ENCODE measurements around the gene SGMS1. TPM values are rescaled to one million over a fixed set of nuclear protein-coding genes. Genes with fewer than 3 reads are reported as not detected.
"Not testable (repeated sequence)": the region's sequence is repeated elsewhere in the genome, so short reads cannot be mapped to it uniquely, and the experiment has no call there.

Gene SGMS1
- total and polyA plus RNA-seq, 5 donors, result 12.0 to 26.0 (median 24.5) TPM

DNA sequence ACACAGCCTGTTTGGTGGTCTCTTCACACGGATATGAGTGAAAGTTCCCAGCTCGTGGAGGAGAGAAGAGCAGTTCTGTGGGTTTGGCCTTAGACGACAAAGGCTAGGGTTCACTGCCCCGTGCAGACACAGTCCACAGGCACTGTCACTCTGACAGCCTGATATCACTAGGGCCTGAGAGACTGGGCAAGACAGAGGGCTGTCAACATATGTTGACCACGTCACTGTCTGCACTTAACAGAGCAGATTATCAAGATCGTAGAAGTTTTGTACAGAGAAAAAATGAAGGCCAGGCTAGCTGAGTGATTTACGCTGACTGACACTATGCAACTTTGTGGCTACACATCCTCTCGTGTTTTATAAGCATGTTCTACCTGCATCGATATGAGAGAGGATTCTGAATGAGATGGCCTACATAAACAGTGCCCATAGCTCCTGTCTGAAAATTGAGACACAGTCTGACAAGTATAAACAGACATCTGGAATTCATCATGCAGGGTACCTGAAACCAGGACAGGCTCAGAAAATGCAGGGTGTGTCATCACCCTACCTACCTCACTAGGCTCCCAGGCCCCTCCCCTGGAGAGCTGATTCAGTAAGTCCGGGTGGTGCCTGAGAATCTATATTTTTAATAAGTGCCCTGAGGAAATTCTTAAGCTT lies 120.0 kb downstream of the SGMS1 start:
- 67% methylated on average over 10 of the region's 10 CpGs for WGBS
- H3K27me3 ChIP-seq (ENCODE audit: control insufficient read depth, insufficient read depth), result no peaks in the 10 kb centered on the region
- no peak for ATAC-seq
- DNase-seq, result no peak
- no peak overlapping the region for H3K27ac ChIP-seq (ENCODE audit: low read length)
- no peak overlapping the region for H3K4me3 ChIP-seq (ENCODE audit: low read length)
- no peaks in the 10 kb centered on the region for H3K9me3 ChIP-seq (ENCODE audit: control insufficient read depth, low read length)
- intact Hi-C loops (cut with DNase I), result no loop called here
- H3K4me1 ChIP-seq (ENCODE audit: control insufficient read depth, insufficient read depth, low read length), result peaks cover 13% of the 10 kb centered on the region

DNA sequence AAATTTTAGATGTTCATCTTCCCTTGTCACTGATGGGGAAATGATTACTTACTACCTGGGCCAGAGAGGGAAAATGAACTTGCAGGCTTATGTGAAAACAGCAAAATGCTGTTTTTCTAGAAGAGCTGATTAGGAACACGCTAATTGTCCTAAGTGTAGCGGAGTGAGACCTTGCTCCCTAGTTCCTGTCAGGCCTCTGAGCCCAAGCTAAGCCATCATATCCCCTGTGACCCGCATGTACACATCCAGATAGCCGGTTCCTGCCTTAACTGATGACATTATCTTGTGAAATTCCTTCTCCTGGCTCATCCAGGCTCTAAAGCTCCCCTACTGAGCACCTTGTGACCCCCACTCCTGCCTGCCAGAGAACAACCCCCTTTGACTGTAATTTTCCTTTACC lies 120.6 kb downstream of the SGMS1 start:
- H3K4me1 ChIP-seq (ENCODE audit: control insufficient read depth, insufficient read depth, low read length), result peaks cover 12% of the 10 kb centered on the region
- H3K27me3 ChIP-seq (ENCODE audit: control insufficient read depth, insufficient read depth); intact Hi-C loops (cut with DNase I): not testable (repeated sequence)

DNA sequence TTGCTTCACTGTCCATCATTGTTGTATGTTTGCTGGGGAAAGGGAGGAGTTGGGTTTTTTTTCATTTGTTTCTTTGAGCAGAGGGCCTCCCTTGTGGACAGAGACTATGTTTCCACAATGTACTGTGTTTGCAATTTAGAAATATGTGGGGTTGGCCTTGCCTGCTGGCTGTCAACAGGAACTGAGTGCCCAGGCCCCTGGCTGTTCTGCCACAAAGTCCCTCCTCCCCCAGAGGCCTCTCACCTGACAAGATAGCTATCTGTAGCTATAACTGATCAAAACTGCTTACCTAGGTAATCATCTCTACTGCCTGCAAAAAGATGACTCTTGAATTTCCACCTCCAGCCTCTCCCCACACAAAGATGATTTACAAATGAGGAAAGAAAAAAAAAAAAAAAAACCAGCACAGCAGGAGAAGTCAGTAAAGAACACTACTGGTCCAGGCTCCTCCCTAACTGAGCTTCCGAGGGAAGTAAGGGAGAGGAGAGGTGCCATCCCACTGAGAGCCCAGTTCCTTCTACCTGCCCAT lies 121.8 kb downstream of the SGMS1 start:
- Histone ChIP-seq H3K27ac (ENCODE audit: low read length) (no peak overlapping the region), H3K9me3 (ENCODE audit: control insufficient read depth, low read length) (no peaks in the 10 kb centered on the region), H3K4me3 (ENCODE audit: low read length) (no peak overlapping the region), H3K4me1 (ENCODE audit: control insufficient read depth, insufficient read depth, low read length) (peaks cover 4% of the 10 kb centered on the region), H3K27me3 (ENCODE audit: control insufficient read depth, insufficient read depth) (no peaks in the 10 kb centered on the region)
- 76% methylated on average over 1 of the region's 1 CpG for WGBS
- DNase-seq (no peak), ATAC-seq (peak in 1 of 2 donors; percentile 44)
- intact Hi-C loops (cut with DNase I), result no loop called here

More for the DNA sequence above, 120.6 kb downstream of the SGMS1 start:
- not testable (repeated sequence) for ATAC-seq; H3K27ac ChIP-seq (ENCODE audit: low read length); H3K4me3 ChIP-seq (ENCODE audit: low read length); DNase-seq; H3K9me3 ChIP-seq (ENCODE audit: control insufficient read depth, low read length)
- WGBS, result 83% methylated on average over 4 of the region's 4 CpGs

DNA sequence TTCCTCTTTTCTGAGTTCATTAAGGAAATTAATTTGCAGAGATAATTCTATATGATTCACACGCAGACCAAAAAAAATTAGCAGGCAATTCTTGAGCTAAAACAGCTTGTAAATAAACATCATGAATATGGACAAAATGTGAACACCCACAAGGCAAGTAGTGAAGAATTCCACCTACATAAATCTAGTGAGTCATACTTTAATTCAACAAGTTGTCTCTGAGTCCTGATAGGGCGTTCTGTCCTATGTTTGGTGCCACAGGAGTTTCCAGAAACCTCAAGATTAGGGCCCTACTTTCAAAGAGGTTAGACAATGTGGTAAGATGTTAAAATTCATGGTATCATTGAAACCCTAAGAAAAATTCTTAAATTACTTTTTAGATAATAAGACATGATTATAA lies 122.3 kb downstream of the SGMS1 start:
- Histone ChIP-seq H3K27me3 (ENCODE audit: control insufficient read depth, insufficient read depth) (no peaks in the 10 kb centered on the region), H3K9me3 (ENCODE audit: control insufficient read depth, low read length) (no peaks in the 10 kb centered on the region), H3K27ac (ENCODE audit: low read length) (no peak overlapping the region), H3K4me3 (ENCODE audit: low read length) (no peak overlapping the region), H3K4me1 (ENCODE audit: control insufficient read depth, insufficient read depth, low read length) (peaks cover 4% of the 10 kb centered on the region)
- 81% methylated on average over 2 of the region's 2 CpGs for whole genome bisulfite sequencing
- no peak for DNase-seq
- intact Hi-C loops (cut with DNase I), result no loop called here
- ATAC-seq, result no peak

DNA sequence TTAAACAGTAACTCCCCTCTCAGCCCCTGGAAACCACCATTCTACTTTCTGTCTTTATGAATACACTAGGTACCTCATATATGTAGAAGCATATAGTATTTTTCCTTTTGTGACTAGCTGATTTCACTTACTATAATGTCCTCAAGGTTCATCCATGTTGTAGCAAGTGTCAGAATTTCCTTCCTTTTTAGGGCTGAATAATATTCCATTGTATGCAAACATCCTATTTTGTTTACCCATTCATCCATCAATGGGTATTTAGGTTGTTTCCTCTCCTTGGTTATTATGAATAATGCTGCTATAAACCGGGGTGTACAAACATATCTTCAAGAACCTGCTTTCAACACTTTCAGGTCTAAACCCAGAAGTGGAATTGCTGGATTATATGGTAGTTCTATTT lies 125.3 kb downstream of the SGMS1 start:
- intact Hi-C loops (cut with DNase I), result no loop called here
- peaks cover 4% of the 10 kb centered on the region for H3K4me1 ChIP-seq (ENCODE audit: control insufficient read depth, insufficient read depth, low read length)
- no peaks in the 10 kb centered on the region for H3K27me3 ChIP-seq (ENCODE audit: control insufficient read depth, insufficient read depth)
- no peak overlapping the region for H3K27ac ChIP-seq (ENCODE audit: low read length)
- DNase-seq (no peak), ATAC-seq (no peak)
- H3K4me3 ChIP-seq (ENCODE audit: low read length), result no peak overlapping the region
- H3K9me3 ChIP-seq (ENCODE audit: control insufficient read depth, low read length), result no peaks in the 10 kb centered on the region
- WGBS, result 95% methylated on average over 1 of the region's 1 CpG

DNA sequence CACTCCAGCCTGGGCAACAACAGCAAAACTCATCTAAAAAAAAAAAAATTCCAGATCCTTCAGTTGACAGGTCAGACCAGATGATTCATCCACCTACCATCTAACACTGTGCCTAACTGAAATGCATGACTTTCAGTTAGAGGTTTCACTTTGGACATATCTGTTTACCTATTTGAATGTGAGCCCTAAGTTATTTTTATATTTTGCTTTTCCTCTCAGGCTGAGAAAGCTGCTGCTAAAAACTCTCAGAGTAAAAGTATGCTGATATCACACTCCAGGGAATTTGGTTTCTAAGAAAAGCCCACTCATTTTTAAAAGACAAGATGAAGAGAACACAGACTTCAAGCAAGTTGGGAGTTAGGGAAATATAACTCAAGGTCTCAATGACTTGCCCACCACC lies 126.0 kb downstream of the SGMS1 start:
- intact Hi-C loops (cut with DNase I), result no loop called here
- H3K27ac ChIP-seq (ENCODE audit: low read length), result no peak overlapping the region
- H3K4me3 ChIP-seq (ENCODE audit: low read length), result no peak overlapping the region
- ATAC-seq, result peak; percentile 63 to 67
- H3K9me3 ChIP-seq (ENCODE audit: control insufficient read depth, low read length), result no peaks in the 10 kb centered on the region
- no peak for DNase-seq
- no peaks in the 10 kb centered on the region for H3K27me3 ChIP-seq (ENCODE audit: control insufficient read depth, insufficient read depth)
- peaks cover 4% of the 10 kb centered on the region for H3K4me1 ChIP-seq (ENCODE audit: control insufficient read depth, insufficient read depth, low read length)

DNA sequence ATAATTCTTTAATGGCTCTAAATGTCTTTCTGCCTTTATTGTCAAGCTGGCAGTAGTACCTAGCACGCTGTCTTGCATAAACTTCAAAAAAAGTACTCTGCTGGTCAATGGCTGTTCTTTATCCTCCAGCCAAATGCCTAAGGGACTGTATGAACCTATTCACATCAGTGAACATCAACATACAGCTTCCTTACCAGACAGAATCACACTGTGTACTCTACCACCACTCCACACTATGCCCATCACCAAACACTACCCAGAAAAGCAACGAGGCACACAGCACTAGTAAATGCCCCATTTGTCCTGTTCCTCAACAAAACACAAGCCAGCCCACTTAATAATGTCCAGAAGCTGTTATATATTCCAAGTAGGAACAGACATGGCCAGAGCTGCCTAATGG lies 127.5 kb downstream of the SGMS1 start:
- Histone ChIP-seq H3K4me3 (ENCODE audit: low read length) (no peak overlapping the region), H3K9me3 (ENCODE audit: control insufficient read depth, low read length) (no peaks in the 10 kb centered on the region), H3K4me1 (ENCODE audit: control insufficient read depth, insufficient read depth, low read length) (no peaks in the 10 kb centered on the region), H3K27ac (ENCODE audit: low read length) (peak overlapping the region; percentile 38), H3K27me3 (ENCODE audit: control insufficient read depth, insufficient read depth) (no peaks in the 10 kb centered on the region)
- DNase-seq, result no peak
- ATAC-seq, result peak; percentile 40 to 57
- 77% methylated on average over 2 of the region's 2 CpGs for WGBS
- intact Hi-C loops (cut with DNase I), result no loop called here

DNA sequence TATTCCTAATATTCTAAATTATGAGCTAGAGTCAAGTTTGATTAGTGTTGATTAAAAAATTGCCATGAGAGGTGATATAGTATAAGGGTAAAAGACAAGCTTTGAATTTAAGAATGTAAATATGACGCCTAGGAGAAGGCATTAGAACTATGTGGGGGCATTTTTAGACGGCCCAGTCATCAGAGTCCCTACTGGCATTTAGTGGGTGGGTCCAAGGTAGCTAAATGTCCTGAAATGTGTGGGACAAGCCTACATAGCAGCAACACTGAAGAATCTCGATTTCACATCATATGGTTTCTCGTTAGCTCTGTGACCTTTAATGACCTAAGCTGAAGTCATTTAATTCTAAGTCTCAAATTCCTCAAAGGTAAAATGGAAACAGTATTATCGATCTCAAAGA lies 133.5 kb downstream of the SGMS1 start:
- DNase-seq (no peak), ATAC-seq (no peak)
- H3K4me3 ChIP-seq (ENCODE audit: low read length), result no peak overlapping the region
- H3K4me1 ChIP-seq (ENCODE audit: control insufficient read depth, insufficient read depth, low read length), result no peaks in the 10 kb centered on the region
- intact Hi-C loops (cut with DNase I), result no loop called here
- no peaks in the 10 kb centered on the region for H3K9me3 ChIP-seq (ENCODE audit: control insufficient read depth, low read length)
- H3K27ac ChIP-seq (ENCODE audit: low read length), result no peak overlapping the region
- H3K27me3 ChIP-seq (ENCODE audit: control insufficient read depth, insufficient read depth), result no peaks in the 10 kb centered on the region
- 96% methylated on average over 5 of the region's 5 CpGs for WGBS

DNA sequence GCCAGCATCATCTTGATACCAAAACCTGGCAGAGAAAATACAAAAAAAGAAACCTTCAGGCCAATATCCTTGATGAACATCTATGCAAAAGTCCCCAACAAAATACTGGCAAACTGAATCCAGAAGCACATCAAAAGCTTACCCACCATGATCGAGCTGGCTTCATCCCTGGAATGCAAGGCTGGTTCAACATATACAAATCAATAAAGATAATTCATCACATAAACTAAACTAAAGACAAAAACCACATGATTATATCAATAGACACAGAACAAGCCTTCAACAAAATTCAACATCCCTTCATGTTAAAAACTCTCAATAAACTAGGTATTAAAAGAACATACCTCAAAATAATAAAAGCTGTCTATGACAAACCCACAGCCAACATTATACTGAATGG lies 139.2 kb downstream of the SGMS1 start:
- intact Hi-C loops (cut with DNase I); ATAC-seq; DNase-seq; H3K9me3 ChIP-seq (ENCODE audit: control insufficient read depth, low read length); H3K27ac ChIP-seq (ENCODE audit: low read length); H3K4me1 ChIP-seq (ENCODE audit: control insufficient read depth, insufficient read depth, low read length); H3K27me3 ChIP-seq (ENCODE audit: control insufficient read depth, insufficient read depth); H3K4me3 ChIP-seq (ENCODE audit: low read length): not testable (repeated sequence)
- WGBS, result 88% methylated on average over 1 of the region's 1 CpG

DNA sequence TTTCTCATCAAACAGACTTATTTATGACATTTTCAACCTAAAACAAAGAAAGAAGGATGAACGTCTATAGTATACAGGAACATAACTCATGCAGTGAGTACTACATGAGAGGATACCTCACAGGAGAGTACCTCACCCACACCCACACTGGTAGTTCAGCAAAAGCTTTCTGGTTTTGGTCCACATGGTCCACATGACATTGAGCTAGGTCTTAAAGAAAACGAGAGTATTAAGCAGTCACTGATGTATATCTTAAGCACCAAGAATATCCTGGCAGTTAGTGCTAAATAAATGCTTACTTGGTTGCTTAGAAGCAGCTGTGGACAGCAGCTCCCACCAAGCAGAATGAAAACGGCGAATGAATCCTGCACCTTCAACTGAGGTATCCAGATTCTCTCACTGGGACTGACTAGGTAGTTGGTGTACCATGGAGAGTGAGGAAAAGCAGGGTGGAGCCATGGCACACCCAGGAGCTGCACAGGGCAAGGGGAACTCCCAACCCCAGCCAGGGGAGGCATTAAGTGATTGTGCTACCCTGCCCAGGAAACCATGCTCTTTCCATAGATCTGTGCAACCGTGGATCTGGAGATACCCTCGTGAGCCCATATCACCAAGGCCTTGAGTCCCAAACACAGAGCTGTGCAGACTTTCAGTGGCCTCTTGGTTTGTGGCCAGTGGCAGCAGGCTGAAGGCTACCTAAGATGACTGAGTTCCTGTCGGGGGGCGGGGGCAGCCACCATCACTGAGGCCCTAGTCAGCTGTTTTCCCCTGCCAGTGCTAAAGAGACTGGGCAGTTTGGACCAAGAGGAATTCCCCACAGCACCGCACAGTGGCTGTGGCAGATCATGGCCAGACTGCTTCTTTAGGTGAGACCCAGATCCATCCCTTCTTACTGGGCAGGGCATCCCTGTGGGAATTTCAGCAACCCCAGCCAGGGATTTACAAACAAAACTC lies 143.4 kb downstream of the SGMS1 start:
- 87% methylated on average over 9 of the region's 9 CpGs for WGBS
- Histone ChIP-seq H3K4me3 (ENCODE audit: low read length) (no peak overlapping the region), H3K27me3 (ENCODE audit: control insufficient read depth, insufficient read depth) (no peaks in the 10 kb centered on the region), H3K4me1 (ENCODE audit: control insufficient read depth, insufficient read depth, low read length) (no peaks in the 10 kb centered on the region), H3K9me3 (ENCODE audit: control insufficient read depth, low read length) (no peaks in the 10 kb centered on the region), H3K27ac (ENCODE audit: low read length) (no peak overlapping the region)
- DNase-seq (no peak), ATAC-seq (no peak)
- intact Hi-C loops (cut with DNase I), result no loop called here

Measured in right cardiac atrium (tissue), 5 donors.